H9 (cell line): ENCODE measurements around the gene POU3F3. TPM values are rescaled to one million over a fixed set of nuclear protein-coding genes. Genes with fewer than 3 reads are reported as not detected.

Experiments
- DNase-seq: peaks from one replicate; pipeline ENCODE4 v3.0.0-alpha.2; 2017
- H2AFZ ChIP-seq: one replicate; pipeline ENCODE4 v1.6.1; 2013; ENCODE audit warnings: mild to moderate bottlenecking, low read length, control low read depth, moderate library complexity
- H2AK5ac ChIP-seq: 2 replicates; pipeline ENCODE4 v1.6.1; 2013; ENCODE audit warnings: low read length, control low read depth, mixed read lengths; ENCODE audit not compliant: insufficient read length
- H2BK120ac ChIP-seq: one replicate; pipeline ENCODE4 v1.6.1; 2013; ENCODE audit warnings: low read depth, mild to moderate bottlenecking, low read length, control low read depth, inconsistent platforms; ENCODE audit not compliant: poor library complexity, severe bottlenecking
- H2BK12ac ChIP-seq: 2 replicates; pipeline ENCODE4 v1.6.1; 2013; ENCODE audit warnings: low read length, control low read depth, mixed read lengths, low read depth; ENCODE audit not compliant: insufficient read length
- H2BK15ac ChIP-seq: 2 replicates; pipeline ENCODE4 v1.6.1; 2013; ENCODE audit warnings: low read depth, low read length, control low read depth
- H2BK20ac ChIP-seq: one replicate; pipeline ENCODE4 v1.6.1; 2013; ENCODE audit warnings: low read depth, mild to moderate bottlenecking, low read length, control low read depth, inconsistent platforms; ENCODE audit not compliant: poor library complexity, severe bottlenecking
- H2BK5ac ChIP-seq: 2 replicates; pipeline ENCODE4 v1.6.1; 2013; ENCODE audit warnings: low read length, control low read depth, mixed read lengths; ENCODE audit not compliant: insufficient read length
- H3K14ac ChIP-seq: 2 replicates; pipeline ENCODE4 v1.6.1; 2013; ENCODE audit warnings: low read length, control low read depth; ENCODE audit not compliant: insufficient read depth
- H3K18ac ChIP-seq: 2 replicates; pipeline ENCODE4 v1.6.1; 2013; ENCODE audit warnings: low read depth, mild to moderate bottlenecking, mixed read lengths, low read length, control low read depth; ENCODE audit not compliant: insufficient read length
- H3K23ac ChIP-seq: 2 replicates; pipeline ENCODE4 v1.6.1; 2013; ENCODE audit warnings: low read length, control low read depth, mixed read lengths, low read depth; ENCODE audit not compliant: insufficient read length
- H3K23me2 ChIP-seq: 2 replicates; pipeline ENCODE4 v1.6.1; 2013; ENCODE audit warnings: low read depth, mild to moderate bottlenecking, mixed read lengths, low read length, control low read depth; ENCODE audit not compliant: insufficient read length, poor library complexity, severe bottlenecking
- H3K27ac ChIP-seq: 2 replicates; pipeline ENCODE4 v1.5.1; 2013; ENCODE audit warnings: low read length, control low read depth, mixed read lengths, low read depth; ENCODE audit not compliant: insufficient read length
- H3K27me3 ChIP-seq: 2 replicates; pipeline ENCODE4 v1.6.1; 2013; ENCODE audit warnings: low read length, control low read depth, inconsistent platforms; ENCODE audit not compliant: insufficient read depth
- H3K4ac ChIP-seq: 2 replicates; pipeline ENCODE4 v1.6.1; 2013; ENCODE audit warnings: low read depth, mild to moderate bottlenecking, control low read depth, inconsistent platforms, low read length, moderate library complexity
- H3K4me1 ChIP-seq: 2 replicates; pipeline ENCODE4 v1.6.1; 2013; ENCODE audit warnings: low read length, control low read depth, inconsistent platforms; ENCODE audit not compliant: insufficient read depth
- H3K4me2 ChIP-seq: 2 replicates; pipeline ENCODE4 v1.6.1; 2013; ENCODE audit warnings: low read length, control low read depth, mixed read lengths; ENCODE audit not compliant: insufficient read length, insufficient read depth
- H3K56ac ChIP-seq: 2 replicates; pipeline ENCODE4 v1.6.1; 2013; ENCODE audit warnings: low read depth, mild to moderate bottlenecking, mixed read lengths, low read length, control low read depth; ENCODE audit not compliant: insufficient read length
- H3K79me1 ChIP-seq: 2 replicates; pipeline ENCODE4 v1.6.1; 2013; ENCODE audit warnings: low read depth, mild to moderate bottlenecking, moderate library complexity, low read length, control low read depth, inconsistent platforms; ENCODE audit not compliant: insufficient read depth, poor library complexity, severe bottlenecking
- H3K79me2 ChIP-seq: 2 replicates; pipeline ENCODE4 v1.6.1; 2013; ENCODE audit warnings: low read length, control low read depth, inconsistent platforms; ENCODE audit not compliant: insufficient read depth
- H3K9ac ChIP-seq: 2 replicates; pipeline ENCODE4 v1.6.1; 2013; ENCODE audit warnings: low read length, control low read depth, mixed read lengths; ENCODE audit not compliant: insufficient read length; ENCODE audit errors: extremely low read depth
- H3K9me3 ChIP-seq: one replicate; pipeline ENCODE4 v1.6.1; 2013; ENCODE audit warnings: low read depth, low read length, inconsistent platforms; ENCODE audit not compliant: control insufficient read depth
- H3T11ph ChIP-seq: one replicate; pipeline ENCODE4 v1.6.1; 2013; ENCODE audit warnings: mild to moderate bottlenecking, low read length, control low read depth, inconsistent platforms
- H4K20me1 ChIP-seq: one replicate; pipeline ENCODE4 v1.6.1; 2013; ENCODE audit not compliant: control insufficient read depth, insufficient read length, insufficient read depth
- H4K5ac ChIP-seq: 2 replicates; pipeline ENCODE4 v1.6.1; 2013; ENCODE audit warnings: low read depth, mild to moderate bottlenecking, mixed read lengths, low read length, control low read depth; ENCODE audit not compliant: insufficient read length
- H4K8ac ChIP-seq: replicated peaks from 2 replicates; pipeline ENCODE4 v1.6.1; 2013; ENCODE audit warnings: low read length, control low read depth, mixed read lengths, low read depth; ENCODE audit not compliant: insufficient read length
- H4K91ac ChIP-seq: 2 replicates; pipeline ENCODE4 v1.6.1; 2013; ENCODE audit warnings: low read depth, mild to moderate bottlenecking, moderate library complexity, mixed read lengths, low read length, control low read depth; ENCODE audit not compliant: insufficient read length
- H3K27ac Mint-ChIP-seq, 3 experiments: 2 replicates in 2 of 3; 3 replicates in 1 of 3; pipeline ENCODE4 v1.8.0; 2020 to 2021; ENCODE audit warnings: mixed read lengths in 3 of 3, mild to moderate bottlenecking in 1 of 3, moderate library complexity in 1 of 3
- H3K27me3 Mint-ChIP-seq: 2 replicates; pipeline ENCODE4 v1.8.0; 2021; ENCODE audit warnings: low read depth, mild to moderate bottlenecking, moderate library complexity, mixed read lengths
- H3K36me3 Mint-ChIP-seq, 3 experiments: 2 replicates in 2 of 3; 3 replicates in 1 of 3; pipeline ENCODE4 v1.8.0; 2020 to 2021; ENCODE audit warnings: low read depth in 3 of 3, mixed read lengths in 3 of 3; ENCODE audit not compliant: insufficient read depth in 1 of 3
- H3K4me1 Mint-ChIP-seq, 2 experiments: 2 replicates each; pipeline ENCODE4 v1.8.0; 2020; ENCODE audit warnings: mixed read lengths in 2 of 2
- H3K4me3 Mint-ChIP-seq, 2 experiments: 2 replicates in 1 of 2; 3 replicates in 1 of 2; pipeline ENCODE4 v1.8.0; 2020 to 2021; ENCODE audit warnings: mild to moderate bottlenecking in 2 of 2, mixed read lengths in 2 of 2, moderate library complexity in 1 of 2
- H3K9me3 Mint-ChIP-seq, 2 experiments: 2 replicates in 1 of 2; 3 replicates in 1 of 2; pipeline ENCODE4 v1.8.0; 2020; ENCODE audit warnings: mild to moderate bottlenecking in 2 of 2, mixed read lengths in 2 of 2, moderate library complexity in 1 of 2
- WGBS: extraction: QIAGEN DNeasy Blood & Tissue Kit; methylation state at CpG from one replicate; pipeline ENCODE4 v1.1.7; 2013; ENCODE audit warnings: missing lambda C conversion rate, low lambda C conversion rate, mixed read lengths; ENCODE audit not compliant: insufficient read length; ENCODE audit errors: extremely low coverage; 5-methylcytosine and 5-hydroxymethylcytosine counted together
- total RNA-seq: library from RNA; stranded (reverse); gene quantifications from 2 replicates; pipeline ENCODE4 v1.2.1, GENCODE V29; 2021
- TF ChIP-seq, protein P1 (sequence below): fragments of 200-600 bp; sonication (generic); conservative IDR thresholded peaks from 3 replicates; pipeline ENCODE4 v1.8.0; 2021; ENCODE audit warnings: antibody characterized with exemption, mild to moderate bottlenecking

The POU3F3 gene
- total RNA-seq, 1 experiment from 2014 or later: not detected

- no peaks in the 10 kb centered on the region for H3K36me3 Mint-ChIP-seq
- no peaks in the 10 kb centered on the region for H3K9me3 ChIP-seq
- no peak overlapping the region for H3K9ac ChIP-seq
- no peak overlapping the region for H4K8ac ChIP-seq
- no peak overlapping the region for H3K4ac ChIP-seq
- DNase-seq: no peak
- H3K23me2 ChIP-seq: peaks cover 12% of the 10 kb centered on the region
- no peak overlapping the region for H2BK120ac ChIP-seq
- peaks cover 95% of the 10 kb centered on the region for H3K27me3 Mint-ChIP-seq
- no peak overlapping the region for H3K14ac ChIP-seq
- H4K91ac ChIP-seq: no peak overlapping the region
- no peaks in the 10 kb centered on the region for H3K79me2 ChIP-seq
- H4K20me1 ChIP-seq: no peaks in the 10 kb centered on the region
- no peak overlapping the region for H2BK15ac ChIP-seq
- TF ChIP-seq, protein P1, sequence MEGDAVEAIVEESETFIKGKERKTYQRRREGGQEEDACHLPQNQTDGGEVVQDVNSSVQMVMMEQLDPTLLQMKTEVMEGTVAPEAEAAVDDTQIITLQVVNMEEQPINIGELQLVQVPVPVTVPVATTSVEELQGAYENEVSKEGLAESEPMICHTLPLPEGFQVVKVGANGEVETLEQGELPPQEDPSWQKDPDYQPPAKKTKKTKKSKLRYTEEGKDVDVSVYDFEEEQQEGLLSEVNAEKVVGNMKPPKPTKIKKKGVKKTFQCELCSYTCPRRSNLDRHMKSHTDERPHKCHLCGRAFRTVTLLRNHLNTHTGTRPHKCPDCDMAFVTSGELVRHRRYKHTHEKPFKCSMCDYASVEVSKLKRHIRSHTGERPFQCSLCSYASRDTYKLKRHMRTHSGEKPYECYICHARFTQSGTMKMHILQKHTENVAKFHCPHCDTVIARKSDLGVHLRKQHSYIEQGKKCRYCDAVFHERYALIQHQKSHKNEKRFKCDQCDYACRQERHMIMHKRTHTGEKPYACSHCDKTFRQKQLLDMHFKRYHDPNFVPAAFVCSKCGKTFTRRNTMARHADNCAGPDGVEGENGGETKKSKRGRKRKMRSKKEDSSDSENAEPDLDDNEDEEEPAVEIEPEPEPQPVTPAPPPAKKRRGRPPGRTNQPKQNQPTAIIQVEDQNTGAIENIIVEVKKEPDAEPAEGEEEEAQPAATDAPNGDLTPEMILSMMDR: no peak
- no peak overlapping the region for H3K27ac ChIP-seq
- peaks cover 14 to 17% of the 10 kb centered on the region in 2 experiments for H3K4me1 Mint-ChIP-seq
- no peak overlapping the region for H3K4me2 ChIP-seq
- no peak overlapping the region for H4K5ac ChIP-seq
- H3K79me1 ChIP-seq: no peaks in the 10 kb centered on the region
- no peak overlapping the region for H3K18ac ChIP-seq
- H2AK5ac ChIP-seq: no peak overlapping the region
- no peak overlapping the region for H2BK5ac ChIP-seq
- H3K4me3 Mint-ChIP-seq: no peak overlapping the region
- peaks cover 17% of the 10 kb centered on the region; the same call in 1 of the 2 replicates for H3K27me3 ChIP-seq
- H2BK20ac ChIP-seq: no peak overlapping the region
- no peak overlapping the region for H3T11ph ChIP-seq
- no peak overlapping the region for H3K23ac ChIP-seq
- no peak overlapping the region for H3K56ac ChIP-seq
- no peak overlapping the region for H2AFZ ChIP-seq
- WGBS: no CpG with 5 or more reads among the region's 14 CpGs
- no peaks in the 10 kb centered on the region for H3K4me1 ChIP-seq
- 0 out of 5 replicates have a peak, but pooled peaks cover 0 to 1% of the 10 kb centered on the region in 2 experiments for H3K9me3 Mint-ChIP-seq
- no peak overlapping the region for H3K27ac Mint-ChIP-seq
- H2BK12ac ChIP-seq: no peak overlapping the region
These were observed 23.0 kb downstream of the POU3F3 start for GRCh38 chr2:104876606-104877570.
